Fibroblast of lung (primary cell): ENCODE results near the gene GPX4.

Experiments
- CTCF ChIP-seq, 2 donors: IDR thresholded peaks in 1 of 2; conservative IDR thresholded peaks in 1 of 2; 1 replicate in 1 of 2; 2 replicates in 1 of 2; pipeline ENCODE4 v1.5.1; 2011 to 2012; ENCODE audit warnings: low read length in 2 of 2, control low read depth in 1 of 2, inconsistent platforms in 1 of 2, low read depth in 1 of 2, mild to moderate bottlenecking in 1 of 2
- EZH2 ChIP-seq: IDR thresholded peaks from 2 replicates; pipeline ENCODE4 v1.5.1; 2012; ENCODE audit warnings: low read length, control low read depth, mild to moderate bottlenecking; ENCODE audit errors: missing control alignments

GRCh38 chr19:1136621-1137317 is 33.0 kb downstream of the GPX4 start:
- TF ChIP-seq CTCF (conservative IDR thresholded peaks at IDR 0.05 in 1 of 2, IDR thresholded peaks at IDR 0.05 in 1 of 2; ENCODE audit: low read depth in 1 of 2, low read length in 2 of 2), result no peak
- TF ChIP-seq EZH2, result no peak
